Panc1 (cell line): ENCODE results near the gene DLGAP4. TPM values are rescaled to one million over a fixed set of nuclear protein-coding genes. Genes with fewer than 3 reads are reported as not detected.

Source experiments
- ATAC-seq: fragments of 200-7000 bp; cut with Tn5 transposase; 2 replicates; pipeline ENCODE4 v1.9.1; 2020; ENCODE audit warnings: mild to moderate bottlenecking, moderate library complexity
- BruUV-seq: library from RNA; stranded (reverse); fragments of 400-500 nt; replicated peaks from 2 replicates; lab custom pipeline; 2021; lab: Mats Ljungman, UMichigan
- CTCF ChIA-PET: fragments of 300-600 bp; sonication (Branson Sonifier 250); formaldehyde crosslinking; loops from one replicate; lab custom pipeline; 2022; ENCODE audit warnings: antibody characterized with exemption; lab: Charles Lee
- POLR2A ChIA-PET: fragments of 300-600 bp; sonication (Branson Sonifier 250); formaldehyde crosslinking; loops from one replicate; lab custom pipeline; 2022; ENCODE audit warnings: antibody characterized with exemption; lab: Charles Lee
- DNase-seq: peaks from one replicate; pipeline ENCODE4 v3.0.0-alpha.2; 2010; ENCODE audit warnings: low read depth, low spot score
- H3K27ac ChIP-seq: 2 replicates; pipeline ENCODE4 v1.5.1; 2011; ENCODE audit warnings: mild to moderate bottlenecking, low read length, inconsistent platforms
- H3K27me3 ChIP-seq: fragments of 200-500 bp; sonication (Bioruptor generic); 2 replicates; pipeline ENCODE4 v1.6.0; 2014; ENCODE audit warnings: low read length, inconsistent platforms; ENCODE audit not compliant: control insufficient read depth, insufficient read depth
- H3K36me3 ChIP-seq: fragments of 200-500 bp; sonication (Bioruptor generic); 2 replicates; pipeline ENCODE4 v1.5.1; 2014; ENCODE audit warnings: inconsistent platforms, mild to moderate bottlenecking, low read length, moderate library complexity; ENCODE audit not compliant: control insufficient read depth, insufficient read depth
- H3K4me1 ChIP-seq: 2 replicates; pipeline ENCODE4 v1.5.1; 2011; ENCODE audit warnings: inconsistent platforms, mild to moderate bottlenecking, low read length, moderate library complexity; ENCODE audit not compliant: control insufficient read depth, insufficient read depth
- H3K4me3 ChIP-seq, 2 experiments: 2 replicates each; pipeline ENCODE4 v1.5.1; 2011 to 2012; ENCODE audit warnings: low read depth in 2 of 2, low read length in 2 of 2, mild to moderate bottlenecking in 2 of 2, inconsistent platforms in 1 of 2, moderate library complexity in 1 of 2
- H3K9me3 ChIP-seq: fragments of 200-500 bp; sonication (Bioruptor generic); 2 replicates; pipeline ENCODE4 v1.5.1; 2014; ENCODE audit warnings: low read depth, mild to moderate bottlenecking, inconsistent platforms, low read length, moderate library complexity; ENCODE audit not compliant: control insufficient read depth, insufficient read depth
- CTCF ChIP-seq: fragments of 450-650 bp; IDR thresholded peaks from 2 replicates; pipeline ENCODE4 v1.5.1; 2017; ENCODE audit warnings: mild to moderate bottlenecking
- POLR2AphosphoS5 ChIP-seq: IDR thresholded peaks from 2 replicates; pipeline ENCODE4 v1.6.1; 2012; ENCODE audit warnings: mild to moderate bottlenecking, low read depth, low read length, moderate library complexity
- REST ChIP-seq, 2 experiments: IDR thresholded peaks; 2 replicates each; pipeline ENCODE4 v1.6.1; 2011 to 2012; ENCODE audit warnings: low read depth in 2 of 2, control low read depth in 1 of 2, low read length in 1 of 2, mild to moderate bottlenecking in 1 of 2, moderate library complexity in 1 of 2; ENCODE audit not compliant: insufficient read depth in 1 of 2
- SIN3A ChIP-seq: IDR thresholded peaks from 2 replicates; pipeline ENCODE4 v1.6.1; 2012; ENCODE audit warnings: low read depth, mild to moderate bottlenecking, low read length, moderate library complexity, borderline replicate concordance; ENCODE audit not compliant: insufficient read depth
- TCF7L2 ChIP-seq: IDR thresholded peaks from 2 replicates; pipeline ENCODE4 v1.6.1; 2011; ENCODE audit warnings: mild to moderate bottlenecking, low read depth, low read length, inconsistent platforms
- in situ Hi-C: cut with HindIII; loops from 2 replicates; pipeline ENCODE4 v1.10.0; 2016; ENCODE audit warnings: low sequenced_read_pairs, low pct_unique_long_range_greater_than_20kb
- intact Hi-C: fragments of 100-400 bp; cut with micrococcal nuclease; formaldehyde crosslinking; loops from one replicate; pipeline ENCODE4 v1.10.0; 2022; ENCODE audit not compliant: unreplicated experiment
- total RNA-seq: library from RNA; stranded (reverse); gene quantifications from one replicate; pipeline ENCODE4 v1.2.1, GENCODE V29; 2021; ENCODE audit not compliant: unreplicated experiment

Gene DLGAP4
- total RNA-seq, 1 experiment from 2014 or later, result 52.5 TPM

- H3K4me1 ChIP-seq, result no peaks in the 10 kb centered on the region
- ChIA-PET POLR2A (no interaction called here), CTCF (no interaction called here)
- TF ChIP-seq SIN3A (no peak), POLR2AphosphoS5 (no peak), REST (IDR thresholded peaks at IDR 0.05; ENCODE audit: insufficient read depth in 1 of 2, low read depth in 2 of 2, low read length in 1 of 2) (no peak), CTCF (no peak), TCF7L2 (no peak)
- in situ Hi-C loops (no loop called here), intact Hi-C loops (no loop called here)
- no TSS peak for BruUV-seq
- no peak overlapping the region for H3K4me3 ChIP-seq
- H3K27me3 ChIP-seq, result no peaks in the 10 kb centered on the region
- H3K27ac ChIP-seq, result no peak overlapping the region
- ATAC-seq (no peak), DNase-seq (no peak)
- no peaks in the 10 kb centered on the region for H3K36me3 ChIP-seq
- H3K9me3 ChIP-seq, result no peaks in the 10 kb centered on the region
These were observed 58.4 kb downstream of the DLGAP4 start for GRCh38 chr20:36364506-36364905.

GRCh38 chr20:36366623-36367369, 60.7 kb downstream of the DLGAP4 start:
- ChIA-PET CTCF (no interaction called here), POLR2A (interaction anchor here (0.6 kb wide), 1 partner anchor 90 kb away, joined by 12 read pairs; no protein-coding TSS in a partner anchor)
- in situ Hi-C loops, result no loop called here

More at GRCh38 chr20:36366623-36367369, 60.7 kb downstream of the DLGAP4 start:
- intact Hi-C loops, result no loop called here
- H3K27ac ChIP-seq, result no peak overlapping the region
- BruUV-seq, result no TSS peak
- TF ChIP-seq TCF7L2, result no peak
- TF ChIP-seq SIN3A, result no peak
- no peak for TF ChIP-seq REST (IDR thresholded peaks at IDR 0.05; ENCODE audit: insufficient read depth in 1 of 2, low read depth in 2 of 2, low read length in 1 of 2)
- no peak for TF ChIP-seq CTCF
- TF ChIP-seq POLR2AphosphoS5, result no peak
- no peaks in the 10 kb centered on the region for H3K36me3 ChIP-seq
- H3K9me3 ChIP-seq, result no peaks in the 10 kb centered on the region
- H3K4me1 ChIP-seq, result no peaks in the 10 kb centered on the region
- DNase-seq, result no peak
- no peak overlapping the region for H3K4me3 ChIP-seq
- H3K27me3 ChIP-seq, result no peaks in the 10 kb centered on the region
- ATAC-seq, result no peak
